LNCaP clone FGC (cell line): Measurements from ENCODE around the gene SGTA.

Experiments
- DNase-seq: peaks from one replicate; pipeline ENCODE4 v3.0.0-alpha.2; 2011; ENCODE audit warnings: low read depth
- H3K4me3 ChIP-seq: 2 replicates; pipeline ENCODE4 v1.5.1; 2011; ENCODE audit warnings: mild to moderate bottlenecking, low read depth, low read length, control low read depth
- CTCF ChIP-seq: IDR thresholded peaks from 2 replicates; pipeline ENCODE4 v1.5.1; 2012; ENCODE audit warnings: mild to moderate bottlenecking; ENCODE audit not compliant: control insufficient read depth, insufficient read depth; ENCODE audit errors: extremely low read depth

Gene SGTA

DNA sequence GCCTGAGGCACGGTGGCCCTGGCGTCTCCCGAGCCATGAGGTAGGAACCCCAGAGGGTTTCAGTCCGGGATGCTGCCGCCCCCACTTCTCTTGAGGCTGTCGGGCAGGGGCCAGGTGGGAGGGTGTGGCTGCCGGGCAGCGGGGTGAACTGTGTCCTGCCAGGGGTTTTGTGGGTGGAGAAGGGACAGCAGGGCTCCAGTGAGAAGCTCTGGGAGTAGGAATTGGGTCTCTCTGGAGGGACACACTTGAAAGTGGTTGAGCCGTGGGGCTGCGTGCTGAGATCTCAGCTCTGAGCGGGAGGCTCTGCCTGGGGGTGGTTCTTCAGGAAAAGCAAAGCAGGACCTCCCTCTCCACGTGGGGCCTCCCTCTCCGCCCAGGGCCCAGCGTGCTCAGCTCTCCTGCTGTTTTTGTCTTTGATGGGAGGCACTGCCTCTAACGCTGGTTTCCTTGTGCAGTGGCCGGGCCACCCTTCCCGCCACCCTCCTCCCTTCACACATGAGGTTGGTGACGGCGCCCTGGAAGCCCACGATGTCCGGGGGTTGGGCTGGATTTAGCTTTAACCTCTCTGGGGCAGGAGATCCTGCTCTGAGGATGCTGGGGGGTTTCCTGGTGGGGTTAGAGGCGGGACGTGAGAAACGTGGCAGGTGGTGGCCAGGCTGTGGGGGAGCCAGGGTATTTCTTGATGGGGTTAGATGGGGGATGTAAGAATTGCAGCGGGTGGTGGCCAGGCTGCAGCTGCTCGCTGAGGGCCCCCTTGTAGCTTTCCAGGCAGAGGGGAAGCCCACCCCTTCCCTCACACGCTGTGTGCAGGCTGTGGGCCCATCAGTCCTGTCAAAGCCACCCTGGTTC lies 21.3 kb upstream of the SGTA start:
- H3K4me3 ChIP-seq, result no peak overlapping the region
- no peak for TF ChIP-seq CTCF
- DNase-seq, result no peak

GRCh38 chr19:2803486-2804155 lies 20.5 kb upstream of the SGTA start:
- TF ChIP-seq CTCF, result no peak
- no peak overlapping the region for H3K4me3 ChIP-seq
- DNase-seq, result no peak

- no peak for DNase-seq
- TF ChIP-seq CTCF, result no peak
- no peak overlapping the region for H3K4me3 ChIP-seq
Observed at GRCh38 chr19:2802826-2803225, 19.8 kb upstream of the SGTA start.

GRCh38 chr19:2800506-2800905 lies 17.4 kb upstream of the SGTA start:
- H3K4me3 ChIP-seq, result no peak overlapping the region
- DNase-seq, result no peak
- no peak for TF ChIP-seq CTCF

DNA sequence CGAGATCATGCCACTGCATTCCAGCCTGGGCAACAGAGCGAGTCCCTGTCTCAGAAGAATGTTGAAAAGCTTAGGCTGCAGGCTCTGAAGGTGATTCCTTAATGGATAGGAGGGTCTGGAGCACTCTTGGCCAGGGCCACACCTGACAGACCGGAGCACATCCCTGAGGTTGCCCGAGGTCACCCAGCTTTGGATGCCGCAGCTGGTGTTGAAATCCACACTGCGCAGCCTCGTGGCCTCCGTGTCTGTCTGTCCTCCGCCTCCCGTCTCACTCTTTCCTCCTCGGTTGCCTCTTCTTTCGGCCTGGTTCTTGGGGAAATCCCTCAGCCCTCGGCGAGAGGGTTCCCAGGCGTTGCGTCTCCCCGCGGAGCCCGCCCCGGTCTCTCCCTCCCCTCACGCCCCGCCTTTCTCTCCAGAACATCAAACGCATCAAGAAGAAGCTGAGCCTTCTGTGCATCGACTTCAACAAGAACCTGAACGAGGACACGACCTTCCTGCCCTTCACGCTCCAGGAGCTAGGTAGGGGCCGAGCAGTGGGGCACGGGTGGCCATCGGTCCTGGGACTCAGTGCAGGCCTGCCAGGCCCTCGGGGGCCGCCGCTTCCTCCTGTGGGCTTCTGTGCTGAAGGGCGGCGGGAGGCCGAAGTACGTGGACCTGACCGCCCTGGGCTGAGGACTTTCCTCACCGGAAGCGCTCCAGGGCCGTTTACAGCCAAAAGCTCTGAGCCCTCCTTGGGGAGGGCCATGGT lies 16.4 kb upstream of the SGTA start:
- no peak overlapping the region for H3K4me3 ChIP-seq
- DNase-seq, result no peak
- TF ChIP-seq CTCF, result no peak

DNA sequence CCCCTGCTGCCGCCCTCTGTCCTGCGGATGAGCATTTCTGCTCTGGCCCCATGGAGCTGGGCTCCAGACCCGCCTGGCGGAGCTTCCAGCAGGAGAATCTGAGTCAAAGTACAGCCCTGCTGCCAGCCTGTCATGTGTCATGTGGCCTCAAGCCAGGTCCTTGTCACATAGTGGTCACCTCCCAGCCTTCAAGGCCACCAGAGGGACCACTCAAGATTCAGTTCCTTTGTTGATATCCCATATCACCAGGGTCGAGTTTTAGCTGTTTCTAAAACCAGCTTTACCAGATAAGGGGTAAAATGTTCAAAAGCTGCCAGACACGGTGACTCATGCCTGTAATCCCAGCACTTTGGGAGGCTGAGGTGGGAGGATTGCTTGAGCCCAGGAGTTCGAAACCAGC lies 15.7 kb upstream of the SGTA start:
- no peak overlapping the region for H3K4me3 ChIP-seq
- TF ChIP-seq CTCF, result no peak

More for the DNA sequence above, 15.7 kb upstream of the SGTA start:
- DNase-seq, result no peak
